Measurements from ENCODE around the gene DDR2.

The DDR2 gene

GRCh38 chr1:162687870-162688269 lies 55.6 kb downstream of the DDR2 start:
- TF ChIP-seq TOX (CRISPR knock-in tag; IDR thresholded peaks at IDR 0.05; ENCODE audit: borderline replicate concordance) (no peak), PPARA (CRISPR knock-in tag; IDR thresholded peaks at IDR 0.05; ENCODE audit: borderline replicate concordance) (no peak), ZNF8 (CRISPR knock-in tag; IDR thresholded peaks at IDR 0.05) (no peak), ZFP3 (CRISPR knock-in tag; IDR thresholded peaks at IDR 0.05) (no peak), ZNF565 (CRISPR knock-in tag; conservative IDR thresholded peaks at IDR 0.05; ENCODE audit: low read depth) (no peak), ARNTL (CRISPR knock-in tag; IDR thresholded peaks at IDR 0.05; ENCODE audit: borderline replicate concordance, low read depth) (no peak), ESRRG (CRISPR knock-in tag; IDR thresholded peaks at IDR 0.05) (no peak), PATZ1 (CRISPR knock-in tag; IDR thresholded peaks at IDR 0.05; ENCODE audit: borderline replicate concordance) (no peak), CSDC2 (CRISPR knock-in tag; IDR thresholded peaks at IDR 0.05) (no peak), TCF4 (CRISPR knock-in tag; IDR thresholded peaks at IDR 0.05; ENCODE audit: borderline replicate concordance) (no peak), RARB (CRISPR knock-in tag; IDR thresholded peaks at IDR 0.05) (no peak), ISL1 (CRISPR knock-in tag; IDR thresholded peaks at IDR 0.05) (no peak), SNAI2 (CRISPR knock-in tag; IDR thresholded peaks at IDR 0.05) (no peak), BACH2 (CRISPR knock-in tag; IDR thresholded peaks at IDR 0.05; ENCODE audit: borderline replicate concordance) (no peak), POU6F1 (CRISPR knock-in tag; IDR thresholded peaks at IDR 0.05; ENCODE audit: borderline replicate concordance, low read depth) (no peak), CREB5 (CRISPR knock-in tag; IDR thresholded peaks at IDR 0.05; ENCODE audit: low read depth) (no peak), ZFP30 (CRISPR knock-in tag; IDR thresholded peaks at IDR 0.05) (no peak), ZC3H10 (CRISPR knock-in tag; IDR thresholded peaks at IDR 0.05) (no peak)
- no peak for ATAC-seq

GRCh38 chr1:162688521-162688920 lies 56.3 kb downstream of the DDR2 start:
- no peak; the same call in 2 of the 3 replicates for ATAC-seq
- TF ChIP-seq TCF4 (CRISPR knock-in tag; IDR thresholded peaks at IDR 0.05; ENCODE audit: borderline replicate concordance) (no peak), GLIS3 (CRISPR knock-in tag; IDR thresholded peaks at IDR 0.05) (no peak), CREB5 (CRISPR knock-in tag; IDR thresholded peaks at IDR 0.05; ENCODE audit: low read depth) (no peak), TOX (CRISPR knock-in tag; IDR thresholded peaks at IDR 0.05; ENCODE audit: borderline replicate concordance) (no peak)

- TF ChIP-seq ZC3H10 (CRISPR knock-in tag; IDR thresholded peaks at IDR 0.05) (no peak), OSR1 (CRISPR knock-in tag; IDR thresholded peaks at IDR 0.05) (no peak), TOX (CRISPR knock-in tag; IDR thresholded peaks at IDR 0.05; ENCODE audit: borderline replicate concordance) (no peak), ZNF565 (CRISPR knock-in tag; conservative IDR thresholded peaks at IDR 0.05; ENCODE audit: low read depth) (no peak), ZNF70 (CRISPR knock-in tag; IDR thresholded peaks at IDR 0.05) (no peak), TCF4 (CRISPR knock-in tag; IDR thresholded peaks at IDR 0.05; ENCODE audit: borderline replicate concordance) (no peak), ESRRG (CRISPR knock-in tag; IDR thresholded peaks at IDR 0.05) (no peak), PPARA (CRISPR knock-in tag; IDR thresholded peaks at IDR 0.05; ENCODE audit: borderline replicate concordance) (no peak), POU6F1 (CRISPR knock-in tag; IDR thresholded peaks at IDR 0.05; ENCODE audit: borderline replicate concordance, low read depth) (no peak), PATZ1 (CRISPR knock-in tag; IDR thresholded peaks at IDR 0.05; ENCODE audit: borderline replicate concordance) (no peak), ZNF8 (CRISPR knock-in tag; IDR thresholded peaks at IDR 0.05) (no peak), GLIS3 (CRISPR knock-in tag; IDR thresholded peaks at IDR 0.05) (no peak)
- no peak for ATAC-seq
Observed at GRCh38 chr1:162688931-162689330, 56.7 kb downstream of the DDR2 start.

Data from SK-N-SH treated with all-trans-retinoic acid at 6 μM for 48 hours (cell line).